ENCODE data around the gene PDILT.
"Not testable (repeated sequence)": the region's sequence is repeated elsewhere in the genome, so short reads cannot be mapped to it uniquely, and the experiment has no call there.

Gene PDILT

GRCh38 chr16:20429499-20429898 lies 25.0 kb upstream of the PDILT start:
- not testable (repeated sequence) for H3K9ac ChIP-seq (ENCODE audit: low read length); H3K4me1 ChIP-seq (ENCODE audit: control insufficient read depth, insufficient read depth, low read length); H3K4me3 ChIP-seq (ENCODE audit: low read depth, low read length); H3K36me3 ChIP-seq (ENCODE audit: control insufficient read depth, insufficient read depth, low read length); H3K9me3 ChIP-seq (ENCODE audit: control insufficient read depth, insufficient read depth, low read depth, low read length); H3K27me3 ChIP-seq (ENCODE audit: control insufficient read depth, insufficient read depth, low read length); H3K27ac ChIP-seq (ENCODE audit: low read depth, low read length)

GRCh38 chr16:20427401-20427797 lies 22.9 kb upstream of the PDILT start:
- H3K4me3 ChIP-seq (ENCODE audit: low read depth, low read length); H3K9me3 ChIP-seq (ENCODE audit: control insufficient read depth, insufficient read depth, low read depth, low read length): not testable (repeated sequence)

DNA sequence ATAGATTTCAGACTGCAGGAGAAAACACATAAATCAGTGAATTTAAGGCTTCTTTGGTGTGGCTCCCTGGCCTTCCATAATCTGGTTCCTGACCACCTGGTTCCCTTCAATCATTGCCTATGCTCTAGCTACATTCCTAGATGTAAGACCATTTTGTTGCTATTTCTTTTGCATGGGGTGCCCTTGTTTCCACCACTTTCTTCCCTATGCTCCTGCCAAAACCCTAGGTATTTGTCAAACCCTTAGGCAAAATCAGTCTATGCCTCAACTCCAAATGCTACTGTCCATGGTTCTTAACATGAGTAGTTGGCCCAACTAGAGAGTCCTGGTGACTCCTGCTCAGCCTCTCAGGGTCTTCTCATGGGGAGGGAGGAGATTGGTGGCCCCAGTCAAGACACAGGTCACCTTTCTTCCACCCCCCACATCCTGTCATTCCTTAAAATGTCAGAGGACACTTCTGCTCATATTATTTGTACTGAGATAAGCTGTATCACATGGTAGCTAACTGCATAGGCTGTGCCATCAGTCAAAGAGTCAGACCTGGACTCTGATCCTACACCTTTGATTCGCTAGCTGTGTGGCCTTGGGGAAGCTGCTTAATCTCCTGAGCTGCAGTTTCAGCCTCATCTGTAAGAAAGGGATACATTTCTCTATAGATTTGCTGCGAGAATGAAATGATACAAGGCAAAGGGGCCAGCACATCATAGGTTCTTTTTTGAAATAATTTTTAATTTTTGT lies 19.8 kb upstream of the PDILT start:
- no peaks in the 10 kb centered on the region for H3K36me3 ChIP-seq (ENCODE audit: control insufficient read depth, insufficient read depth, low read length)
- H3K4me3 ChIP-seq (ENCODE audit: low read depth, low read length), result no peak overlapping the region

More at GRCh38 chr16:20427401-20427797, 22.9 kb upstream of the PDILT start:
- not testable (repeated sequence) for H3K36me3 ChIP-seq (ENCODE audit: control insufficient read depth, insufficient read depth, low read length); H3K27me3 ChIP-seq (ENCODE audit: control insufficient read depth, insufficient read depth, low read length); H3K4me1 ChIP-seq (ENCODE audit: control insufficient read depth, insufficient read depth, low read length); H3K9ac ChIP-seq (ENCODE audit: low read length); H3K27ac ChIP-seq (ENCODE audit: low read depth, low read length)

GRCh38 chr16:20423772-20424128 lies 19.2 kb upstream of the PDILT start:
- H3K4me3 ChIP-seq (ENCODE audit: low read depth, low read length); H3K27ac ChIP-seq (ENCODE audit: low read depth, low read length); H3K9me3 ChIP-seq (ENCODE audit: control insufficient read depth, insufficient read depth, low read depth, low read length); H3K27me3 ChIP-seq (ENCODE audit: control insufficient read depth, insufficient read depth, low read length); H3K36me3 ChIP-seq (ENCODE audit: control insufficient read depth, insufficient read depth, low read length); H3K4me1 ChIP-seq (ENCODE audit: control insufficient read depth, insufficient read depth, low read length); H3K9ac ChIP-seq (ENCODE audit: low read length): not testable (repeated sequence)

More for the DNA sequence above, 19.8 kb upstream of the PDILT start:
- no peaks in the 10 kb centered on the region for H3K27me3 ChIP-seq (ENCODE audit: control insufficient read depth, insufficient read depth, low read length)
- no peaks in the 10 kb centered on the region for H3K4me1 ChIP-seq (ENCODE audit: control insufficient read depth, insufficient read depth, low read length)
- no peak overlapping the region for H3K27ac ChIP-seq (ENCODE audit: low read depth, low read length)
- H3K9ac ChIP-seq (ENCODE audit: low read length), result no peak overlapping the region
- no peaks in the 10 kb centered on the region for H3K9me3 ChIP-seq (ENCODE audit: control insufficient read depth, insufficient read depth, low read depth, low read length)

DNA sequence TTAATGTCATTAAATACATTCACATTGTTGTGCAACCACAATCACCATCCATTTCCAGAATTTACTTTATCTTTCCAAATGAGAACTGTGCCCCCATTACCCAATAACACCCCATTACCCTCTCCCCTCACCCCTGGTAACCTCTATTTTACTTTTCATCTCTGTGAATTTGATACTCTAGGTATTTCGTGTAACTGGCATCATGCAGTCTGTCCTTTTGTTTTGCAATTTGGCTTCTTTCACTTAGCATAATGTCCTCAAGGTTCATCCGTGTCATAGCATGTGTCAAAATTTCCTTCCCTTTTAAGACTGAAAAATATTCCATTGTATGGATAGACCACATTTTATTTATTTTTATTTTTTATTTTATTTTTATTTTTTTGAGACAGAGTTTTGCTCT lies 17.2 kb upstream of the PDILT start:
- not testable (repeated sequence) for H3K9ac ChIP-seq (ENCODE audit: low read length); H3K9me3 ChIP-seq (ENCODE audit: control insufficient read depth, insufficient read depth, low read depth, low read length); H3K36me3 ChIP-seq (ENCODE audit: control insufficient read depth, insufficient read depth, low read length)

DNA sequence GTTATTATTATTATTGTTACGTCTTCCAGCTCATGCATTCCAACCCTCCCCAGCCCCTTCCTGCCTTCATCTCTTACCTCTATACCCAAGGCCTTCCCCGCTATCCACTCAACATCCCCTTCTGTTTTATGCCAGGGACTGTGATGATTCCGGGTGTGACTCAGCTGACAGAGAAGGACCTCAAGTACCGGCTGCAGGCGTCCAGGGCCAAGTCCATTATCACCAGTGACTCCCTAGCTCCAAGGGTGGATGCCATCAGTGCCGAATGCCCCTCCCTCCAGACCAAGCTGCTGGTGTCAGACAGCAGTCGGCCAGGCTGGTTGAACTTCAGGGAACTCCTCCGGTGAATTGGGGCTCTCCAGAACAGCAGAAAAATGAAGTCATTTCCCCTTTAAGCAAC lies 14.6 kb upstream of the PDILT start:
- not testable (repeated sequence) for H3K27me3 ChIP-seq (ENCODE audit: control insufficient read depth, insufficient read depth, low read length); H3K9ac ChIP-seq (ENCODE audit: low read length); H3K36me3 ChIP-seq (ENCODE audit: control insufficient read depth, insufficient read depth, low read length); H3K4me1 ChIP-seq (ENCODE audit: control insufficient read depth, insufficient read depth, low read length); H3K4me3 ChIP-seq (ENCODE audit: low read depth, low read length); H3K27ac ChIP-seq (ENCODE audit: low read depth, low read length); H3K9me3 ChIP-seq (ENCODE audit: control insufficient read depth, insufficient read depth, low read depth, low read length)

More for the DNA sequence above, 17.2 kb upstream of the PDILT start:
- not testable (repeated sequence) for H3K4me3 ChIP-seq (ENCODE audit: low read depth, low read length); H3K27me3 ChIP-seq (ENCODE audit: control insufficient read depth, insufficient read depth, low read length); H3K27ac ChIP-seq (ENCODE audit: low read depth, low read length); H3K4me1 ChIP-seq (ENCODE audit: control insufficient read depth, insufficient read depth, low read length)

DNA sequence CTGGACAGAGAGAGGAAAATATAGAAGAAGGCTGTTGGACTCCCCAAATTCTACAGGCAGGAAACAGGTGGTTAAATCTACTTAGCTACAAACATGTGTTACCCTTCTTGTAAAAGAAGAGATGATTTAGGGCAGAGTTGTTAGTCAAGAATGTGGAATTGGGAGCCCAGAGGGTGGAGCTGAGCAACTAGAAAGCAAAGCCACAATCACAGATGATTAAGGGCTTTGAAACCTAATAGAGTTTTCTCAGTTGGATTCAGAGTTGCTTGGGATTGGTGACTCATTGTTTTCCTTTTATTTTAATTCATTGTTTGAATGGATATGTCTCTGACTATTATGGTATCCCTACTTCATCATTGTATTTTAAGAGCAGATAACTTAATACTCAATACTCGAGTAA lies 11.0 kb upstream of the PDILT start:
- Histone ChIP-seq H3K27me3 (ENCODE audit: control insufficient read depth, insufficient read depth, low read length) (no peaks in the 10 kb centered on the region), H3K36me3 (ENCODE audit: control insufficient read depth, insufficient read depth, low read length) (no peaks in the 10 kb centered on the region), H3K4me3 (ENCODE audit: low read depth, low read length) (no peak overlapping the region), H3K27ac (ENCODE audit: low read depth, low read length) (no peak overlapping the region), H3K4me1 (ENCODE audit: control insufficient read depth, insufficient read depth, low read length) (no peaks in the 10 kb centered on the region), H3K9me3 (ENCODE audit: control insufficient read depth, insufficient read depth, low read depth, low read length) (0 out of 2 replicates have a peak, but pooled peaks cover 3% of the 10 kb centered on the region), H3K9ac (ENCODE audit: low read length) (no peak overlapping the region)

DNA sequence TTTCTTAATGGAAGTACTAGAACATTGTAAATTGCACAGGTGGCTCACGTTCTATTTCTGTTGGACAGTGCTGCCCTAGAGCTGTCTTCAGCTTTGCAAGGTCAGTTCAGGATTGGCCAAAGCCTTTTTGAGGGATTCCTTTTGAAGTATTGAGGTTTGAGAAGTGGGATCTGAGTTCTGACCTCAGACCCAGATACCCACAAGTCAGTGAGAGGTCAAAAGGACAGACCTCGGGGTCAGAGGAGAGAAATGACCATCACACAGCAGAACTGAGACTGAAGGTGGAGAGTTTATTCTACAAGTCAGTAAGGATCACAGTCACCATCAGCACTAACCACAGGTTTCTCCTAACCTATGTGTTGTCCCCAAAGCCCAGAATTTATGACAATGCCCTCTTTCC lies 6.5 kb upstream of the PDILT start:
- Histone ChIP-seq H3K27ac (ENCODE audit: low read depth, low read length) (no peak overlapping the region), H3K4me3 (ENCODE audit: low read depth, low read length) (no peak overlapping the region), H3K9me3 (ENCODE audit: control insufficient read depth, insufficient read depth, low read depth, low read length) (0 out of 2 replicates have a peak, but pooled peaks cover 3% of the 10 kb centered on the region), H3K27me3 (ENCODE audit: control insufficient read depth, insufficient read depth, low read length) (no peaks in the 10 kb centered on the region), H3K9ac (ENCODE audit: low read length) (no peak overlapping the region), H3K36me3 (ENCODE audit: control insufficient read depth, insufficient read depth, low read length) (no peaks in the 10 kb centered on the region), H3K4me1 (ENCODE audit: control insufficient read depth, insufficient read depth, low read length) (peaks cover 4% of the 10 kb centered on the region; the same call in 1 of the 2 replicates)

DNA sequence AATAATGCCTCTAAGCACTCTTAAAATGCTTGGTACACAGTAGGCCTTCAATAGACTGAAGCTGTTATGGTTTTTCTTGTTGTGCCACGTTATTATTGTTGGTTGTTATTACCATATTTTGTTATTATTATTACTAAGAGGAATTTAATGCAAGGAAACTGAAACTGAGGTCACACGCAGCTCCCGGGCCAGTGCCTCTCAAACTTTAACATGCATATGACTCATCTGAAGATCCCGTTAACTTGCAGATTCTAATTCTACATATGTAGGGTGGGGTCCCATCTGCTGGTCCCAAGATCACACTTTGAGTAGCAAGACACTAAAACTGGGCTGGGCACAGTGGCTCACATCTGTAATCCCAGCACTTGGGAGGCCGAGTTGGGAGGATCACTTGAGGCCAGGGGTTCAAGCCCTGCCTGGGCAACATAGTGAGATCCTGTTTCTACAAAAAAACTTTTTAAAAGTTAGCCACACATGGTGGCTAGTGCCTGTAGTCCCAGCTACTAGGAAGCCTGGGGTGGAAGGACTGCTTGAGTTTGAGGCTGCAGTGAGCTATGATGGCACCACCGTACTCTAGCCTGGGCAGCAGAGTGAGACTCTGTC lies 5.7 kb upstream of the PDILT start:
- Histone ChIP-seq H3K27ac (ENCODE audit: low read depth, low read length) (no peak overlapping the region), H3K27me3 (ENCODE audit: control insufficient read depth, insufficient read depth, low read length) (no peaks in the 10 kb centered on the region), H3K9ac (ENCODE audit: low read length) (no peak overlapping the region), H3K4me3 (ENCODE audit: low read depth, low read length) (no peak overlapping the region), H3K9me3 (ENCODE audit: control insufficient read depth, insufficient read depth, low read depth, low read length) (0 out of 2 replicates have a peak, but pooled peaks cover 3% of the 10 kb centered on the region), H3K4me1 (ENCODE audit: control insufficient read depth, insufficient read depth, low read length) (peaks cover 4% of the 10 kb centered on the region; the same call in 1 of the 2 replicates), H3K36me3 (ENCODE audit: control insufficient read depth, insufficient read depth, low read length) (no peaks in the 10 kb centered on the region)

DNA sequence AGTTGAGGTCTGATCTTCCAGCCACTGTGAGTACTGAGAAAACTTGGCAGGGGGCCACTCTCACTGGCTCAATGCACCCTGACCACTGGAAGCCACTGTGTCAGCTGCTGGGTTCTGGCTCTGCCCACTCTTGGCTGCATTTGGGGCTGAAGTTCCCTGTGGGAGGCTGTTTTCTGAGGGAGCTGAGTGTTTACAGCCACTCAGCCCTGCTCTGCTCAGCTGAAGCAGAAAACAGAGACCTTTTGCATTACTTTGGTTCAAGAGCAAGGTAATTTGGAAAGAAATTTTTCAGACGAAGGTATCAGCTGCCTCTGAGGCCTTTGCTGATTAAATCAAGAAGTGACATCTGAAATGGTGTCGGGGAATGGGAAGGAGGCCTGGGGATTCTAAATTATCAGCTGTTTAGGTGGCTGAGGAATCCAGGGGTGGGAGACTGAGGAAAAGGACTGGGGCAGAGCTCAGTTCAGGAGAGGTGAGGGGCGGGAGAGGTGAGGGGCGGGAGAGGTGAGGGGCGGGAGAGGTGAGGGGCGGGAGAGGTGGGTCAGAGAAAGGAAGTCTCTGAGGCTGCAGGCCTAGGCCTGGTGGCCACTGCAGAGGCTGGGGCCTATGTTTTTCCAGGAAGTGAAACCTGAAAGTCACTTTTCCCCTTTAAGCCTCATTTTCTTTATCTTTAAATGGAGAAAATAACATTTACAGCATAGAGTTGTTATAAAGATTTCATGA lies 5.0 kb upstream of the PDILT start, which contains the start of gene ACSM5:
ACSM5 (plus strand) TSS at position 137 of the 723 bp plus-strand sequence. CDS start 1,951 bp downstream, outside the sequence.
- Histone ChIP-seq H3K9ac (ENCODE audit: low read length) (no peak within 1 kb of the TSS), H3K27me3 (ENCODE audit: control insufficient read depth, insufficient read depth, low read length) (no peaks in the 10 kb centered on the region), H3K36me3 (ENCODE audit: control insufficient read depth, insufficient read depth, low read length) (no peaks in the 10 kb centered on the region), H3K9me3 (ENCODE audit: control insufficient read depth, insufficient read depth, low read depth, low read length) (0 out of 2 replicates have a peak, but pooled peaks cover 3% of the 10 kb centered on the region), H3K27ac (ENCODE audit: low read depth, low read length) (0 out of 2 replicates have a peak within 1 kb of the TSS, but pooled peaks have one; percentile 6), H3K4me1 (ENCODE audit: control insufficient read depth, insufficient read depth, low read length) (peaks cover 4% of the 10 kb centered on the region; the same call in 1 of the 2 replicates), H3K4me3 (ENCODE audit: low read depth, low read length) (no peak within 1 kb of the TSS)

GRCh38 chr16:20402651-20403050 lies 1.9 kb downstream of the PDILT start:
- Histone ChIP-seq H3K9me3 (ENCODE audit: control insufficient read depth, insufficient read depth, low read depth, low read length) (no peaks in the 10 kb centered on the region), H3K36me3 (ENCODE audit: control insufficient read depth, insufficient read depth, low read length) (no peaks in the 10 kb centered on the region), H3K9ac (ENCODE audit: low read length) (no peak overlapping the region), H3K4me1 (ENCODE audit: control insufficient read depth, insufficient read depth, low read length) (no peaks in the 10 kb centered on the region), H3K4me3 (ENCODE audit: low read depth, low read length) (no peak overlapping the region), H3K27ac (ENCODE audit: low read depth, low read length) (no peak overlapping the region), H3K27me3 (ENCODE audit: control insufficient read depth, insufficient read depth, low read length) (no peaks in the 10 kb centered on the region)
